Pancreas (tissue), 10 donors: ENCODE data around the gene PARVG. TPM values are rescaled to one million over a fixed set of nuclear protein-coding genes. Genes with fewer than 3 reads are reported as not detected.

Experiments used
- ATAC-seq, 4 donors: fragments of 200-7000 bp; cut with Tn5 transposase; one replicate each; pipeline versions ENCODE4 v1.8.0 to v1.9.1; 2020; ENCODE audit warnings: mild to moderate bottlenecking in 4 of 4, moderate library complexity in 4 of 4
- DNase-seq, 6 donors: peaks; one replicate each; pipeline ENCODE4 v3.0.0-alpha.2; 2020
- FAIRE-seq: peaks from 2 replicates; lab custom pipeline; 2012; peaks lifted over from hg19 to GRCh38; lab: Jason Lieb, UNC
- H3K27ac ChIP-seq, 4 donors: fragments of 200-600 bp; sonication (generic); 1 replicate in 3 of 4; 2 replicates in 1 of 4; pipeline versions ENCODE4 v1.5.0 to v1.8.0; 2020
- H3K27me3 ChIP-seq, 4 donors: fragments of 200-600 bp; one replicate each; pipeline ENCODE4 v1.8.0; 2021
- H3K36me3 ChIP-seq, 3 donors: fragments of 200-600 bp; sonication (generic) in 1 of 3; one replicate each; pipeline versions ENCODE4 v1.5.0 to v1.8.0; 2020 to 2021
- H3K4me1 ChIP-seq, 3 donors: fragments of 200-600 bp; one replicate each; pipeline ENCODE4 v1.8.0; 2021
- H3K4me3 ChIP-seq, 4 donors: fragments of 200-600 bp; sonication (generic) in 2 of 4; one replicate each; pipeline versions ENCODE4 v1.5.0 to v1.8.0; 2020 to 2021
- H3K9me3 ChIP-seq, 4 donors: fragments of 200-600 bp; one replicate each; pipeline ENCODE4 v1.8.0; 2021
- CTCF ChIP-seq, 4 donors: fragments of 200-600 bp; sonication (generic) in 3 of 4; IDR thresholded peaks; one replicate each; pipeline versions ENCODE4 v1.5.0 to v1.8.0; 2021; ENCODE audit warnings: antibody characterized with exemption in 4 of 4
- WGBS, 2 donors: extraction: QIAGEN DNeasy Blood & Tissue Kit; methylation state at CpG; one replicate each; pipeline ENCODE4 v1.1.7; 2013; 5-methylcytosine and 5-hydroxymethylcytosine counted together
- intact Hi-C, 3 donors: fragments of 100-400 bp; cut with DNase I; formaldehyde crosslinking; loops; one replicate each; pipeline versions ENCODE4 v1.11.1 to v1.14.2; 2022
- polyA plus RNA-seq, 2 donors: library from polyadenylated mRNA; stranded (reverse); fragments of 200-250 nt; gene quantifications; one replicate each; pipeline ENCODE4 v1.2.3, GENCODE V29; 2013
- total RNA-seq, 6 donors: library from RNA; stranded (reverse); fragmentation: NEBNext Ultra II Directional in 4 of 6; extraction: Animal tissue kit (Norgen Biotek cat#: 25700) in 4 of 6; gene quantifications; one replicate each; pipeline versions ENCODE4 v1.2.1 to v1.2.4, GENCODE V29; 2021 to 2023
- donor health status: healthy with polysubstance abuse.
- donor health status: DM: no; HTN: no; CAD: no; lungs with moderate emphysema.
- donor health status: DM: no; HTN: no; CAD: no.
- donor health status: control.
- donor health status: control.
- donor health status: Bipolar disorder and iron deficiency.
- donor health status: DM: yes; HTN: yes; CAD: no.
- donor health status: DM: no; HTN: no; CAD: no.
- donor health status: DM: no; HTN: no; CAD: no.
- donor health status: DM: yes; HTN: yes; CAD: no.

PARVG gene
- total and polyA plus RNA-seq, 8 donors, result 1.1 to 17.0 (median 3.2) TPM

GRCh38 chr22:44207173-44207980 is 26.7 kb downstream of the PARVG start:
- Histone ChIP-seq H3K9me3 (no peaks in the 10 kb centered on the region), H3K4me3 (no peak overlapping the region), H3K4me1 (no peaks in the 10 kb centered on the region), H3K36me3 (no peaks in the 10 kb centered on the region), H3K27me3 (no peaks in the 10 kb centered on the region), H3K27ac (no peak overlapping the region)
- peak in 1 of 6 donors; percentile 29 for DNase-seq
- no peak for FAIRE-seq
- TF ChIP-seq CTCF (IDR thresholded peaks at IDR 0.05), result no peak
- intact Hi-C loops, result no loop called here
- ATAC-seq, result no peak
- 78 to 79% methylated on average over 13 to 16 of the region's 16 CpGs for WGBS, 2 donors

- Histone ChIP-seq H3K4me3 (no peak overlapping the region), H3K4me1 (no peaks in the 10 kb centered on the region), H3K9me3 (no peaks in the 10 kb centered on the region), H3K27ac (no peak overlapping the region), H3K36me3 (no peaks in the 10 kb centered on the region), H3K27me3 (no peaks in the 10 kb centered on the region)
- intact Hi-C loops, result no loop called here
- ATAC-seq (no peak), DNase-seq (no peak), FAIRE-seq (no peak)
- WGBS, 2 donors, result 76 to 78% methylated on average over 4 of the region's 4 CpGs
- TF ChIP-seq CTCF (IDR thresholded peaks at IDR 0.05), result no peak
These were observed 27.2 kb downstream of the PARVG start for GRCh38 chr22:44207981-44208317.

- no peak for TF ChIP-seq CTCF (IDR thresholded peaks at IDR 0.05)
- ATAC-seq (no peak), DNase-seq (no peak), FAIRE-seq (no peak)
- Histone ChIP-seq H3K4me3 (no peak overlapping the region), H3K9me3 (no peaks in the 10 kb centered on the region), H3K36me3 (no peaks in the 10 kb centered on the region), H3K4me1 (no peaks in the 10 kb centered on the region), H3K27ac (no peak overlapping the region), H3K27me3 (no peaks in the 10 kb centered on the region)
- WGBS, 2 donors, result 65 to 73% methylated on average over 3 of the region's 3 CpGs
- intact Hi-C loops, result no loop called here
These were observed 28.6 kb downstream of the PARVG start for GRCh38 chr22:44209343-44209742.

- no peaks in the 10 kb centered on the region for H3K36me3 ChIP-seq
These were observed 30.0 kb downstream of the PARVG start for GRCh38 chr22:44210722-44211121.

More at GRCh38 chr22:44210722-44211121, 30.0 kb downstream of the PARVG start:
- intact Hi-C loops, result no loop called here
- DNase-seq (no peak), FAIRE-seq (no peak), ATAC-seq (no peak)
- 57 to 68% methylated on average over 4 of the region's 4 CpGs for WGBS, 2 donors
- H3K27me3 ChIP-seq, result no peaks in the 10 kb centered on the region
- no peaks in the 10 kb centered on the region for H3K9me3 ChIP-seq
- H3K4me1 ChIP-seq, result no peaks in the 10 kb centered on the region
- no peak overlapping the region for H3K27ac ChIP-seq
- TF ChIP-seq CTCF (IDR thresholded peaks at IDR 0.05), result no peak
- H3K4me3 ChIP-seq, result no peak overlapping the region
